GM12891 (cell line): Measurements from ENCODE around the gene SDK1.

Experiments
- PAX5 ChIP-seq: IDR thresholded peaks from 2 replicates; pipeline ENCODE4 v1.6.1; 2011; ENCODE audit warnings: low read length, moderate library complexity, mild to moderate bottlenecking; ENCODE audit not compliant: insufficient read depth, severe bottlenecking
- POLR2A ChIP-seq: IDR thresholded peaks from 2 replicates; pipeline ENCODE4 v1.6.1; 2011; ENCODE audit warnings: low read depth, low read length, control low read depth
- POLR2AphosphoS5 ChIP-seq: IDR thresholded peaks from 2 replicates; pipeline ENCODE4 v1.6.1; 2011; ENCODE audit warnings: low read depth, low read length, control low read depth
- POU2F2 ChIP-seq: IDR thresholded peaks from 2 replicates; pipeline ENCODE4 v1.6.1; 2011; ENCODE audit warnings: low read depth, mild to moderate bottlenecking, control low read depth, low read length, moderate library complexity
- TAF1 ChIP-seq: IDR thresholded peaks from 2 replicates; pipeline ENCODE4 v1.6.1; 2011; ENCODE audit warnings: low read depth, low read length, control low read depth

GRCh38 chr7:3821488-3821887 lies 520.4 kb downstream of the SDK1 start:
- TF ChIP-seq POLR2AphosphoS5 (no peak), POLR2A (no peak), TAF1 (no peak), PAX5 (no peak), POU2F2 (no peak)
